Glomerular endothelial cell (primary cell): ENCODE results near the gene IL7R. TPM values are rescaled to one million over a fixed set of nuclear protein-coding genes. Genes with fewer than 3 reads are reported as not detected.
"Not testable (repeated sequence)": the region's sequence is repeated elsewhere in the genome, so short reads cannot be mapped to it uniquely, and the experiment has no call there.

Source experiments
- DNase-seq: peaks from one replicate; pipeline ENCODE4 v3.0.0-alpha.2; 2011; ENCODE audit warnings: low read depth, low spot score; ENCODE audit errors: extremely low read depth
- total RNA-seq: library from RNA; depleted of rRNA; stranded (reverse); fragments of >200 nt; gene quantifications from 2 replicates; pipeline ENCODE4 v1.2.3, GENCODE V29; 2015

The IL7R gene
- total RNA-seq, 1 donor from 2014 or later, result 6.0 TPM

DNA sequence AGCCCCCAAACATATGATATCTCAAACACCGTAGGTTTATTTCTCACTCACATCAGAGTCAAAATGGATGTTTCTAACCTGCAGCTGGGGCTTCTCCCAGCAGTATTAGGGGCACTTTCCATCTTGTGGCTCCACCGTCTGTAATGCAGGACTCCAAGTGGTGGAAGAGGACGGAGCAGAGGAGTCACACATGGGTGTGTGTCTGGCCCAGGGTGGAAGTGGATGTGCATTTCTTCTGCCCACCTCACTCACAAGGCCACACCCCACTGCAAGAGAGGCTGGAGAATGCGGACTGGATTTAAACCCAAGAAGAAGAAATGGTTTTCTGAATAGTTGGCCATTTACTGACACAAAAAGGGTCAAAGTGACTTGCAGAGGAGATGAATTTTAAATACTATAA, 13.9 kb downstream of the IL7R start:
- no peak for DNase-seq

DNA sequence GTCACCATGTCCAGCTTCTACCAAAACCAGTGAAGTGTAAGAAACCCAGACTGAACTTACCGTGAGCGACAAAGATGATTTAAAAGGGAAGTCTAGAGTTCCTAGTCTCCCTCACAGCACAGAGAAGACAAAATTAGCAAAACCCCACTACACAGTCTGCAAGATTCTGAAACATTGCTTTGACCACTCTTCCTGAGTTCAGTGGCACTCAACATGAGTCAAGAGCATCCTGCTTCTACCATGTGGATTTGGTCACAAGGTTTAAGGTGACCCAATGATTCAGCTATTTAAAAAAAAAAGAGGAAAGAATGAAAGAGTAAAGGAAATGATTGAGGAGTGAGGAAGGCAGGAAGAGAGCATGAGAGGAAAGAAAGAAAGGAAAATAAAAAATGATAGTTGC, 19.8 kb downstream of the IL7R start:
- DNase-seq, result no peak

DNA sequence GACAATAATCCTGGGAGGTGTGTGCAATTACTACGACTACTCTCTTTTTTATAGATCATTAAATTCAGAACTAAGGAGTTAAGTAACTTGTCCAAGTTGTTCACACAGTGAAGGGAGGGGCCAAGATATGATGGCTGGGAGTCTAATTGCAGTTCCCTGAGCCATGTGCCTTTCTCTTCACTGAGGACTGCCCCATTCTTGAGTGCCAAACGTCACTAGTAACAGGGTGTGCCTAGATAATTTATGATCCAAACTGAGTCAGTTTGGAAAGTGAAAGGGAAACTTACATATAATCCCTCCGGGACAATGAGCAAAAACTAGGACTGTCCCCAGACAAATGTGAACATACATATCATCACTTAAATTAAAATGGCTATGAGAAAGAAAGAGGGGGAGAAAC, 20.2 kb downstream of the IL7R start:
- no peak for DNase-seq

DNA sequence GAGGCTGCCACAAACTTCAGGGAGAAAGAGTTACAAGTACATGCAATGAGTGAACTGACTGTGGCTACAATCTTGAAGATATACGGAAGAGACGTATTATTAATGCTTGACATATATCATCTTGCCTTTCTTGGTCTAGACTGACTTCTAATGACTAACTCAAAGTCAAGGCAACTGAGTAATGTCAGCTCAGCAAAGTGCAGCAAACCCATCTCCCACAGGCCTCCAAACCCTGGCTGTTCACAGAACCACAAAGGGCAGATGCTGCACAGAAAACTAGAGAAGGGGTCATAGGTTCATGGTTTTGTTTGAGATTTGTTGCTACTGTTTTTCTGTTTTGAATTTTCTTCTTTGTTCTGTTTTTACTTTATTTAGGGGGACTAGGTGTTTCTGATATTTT, 21.0 kb downstream of the IL7R start:
- DNase-seq, result no peak

DNA sequence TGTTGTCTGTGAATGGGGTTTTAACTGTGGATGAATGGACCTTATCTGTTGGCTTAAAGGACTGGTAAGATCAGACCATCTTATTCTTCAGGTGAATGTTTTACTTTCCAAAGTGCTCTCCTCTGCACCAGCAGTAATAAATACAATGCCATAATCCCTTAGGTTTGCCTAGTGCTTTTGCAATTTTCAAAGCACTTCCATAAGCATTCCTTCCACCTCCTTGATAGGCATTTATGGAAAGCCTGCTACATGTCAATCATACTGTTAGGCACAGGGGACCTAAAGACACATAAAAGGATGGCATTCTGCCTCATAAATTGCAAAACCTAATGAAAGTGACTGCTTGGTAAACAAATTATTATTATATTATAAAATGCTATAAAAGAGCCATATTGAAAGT, 21.4 kb downstream of the IL7R start:
- no peak for DNase-seq

DNA sequence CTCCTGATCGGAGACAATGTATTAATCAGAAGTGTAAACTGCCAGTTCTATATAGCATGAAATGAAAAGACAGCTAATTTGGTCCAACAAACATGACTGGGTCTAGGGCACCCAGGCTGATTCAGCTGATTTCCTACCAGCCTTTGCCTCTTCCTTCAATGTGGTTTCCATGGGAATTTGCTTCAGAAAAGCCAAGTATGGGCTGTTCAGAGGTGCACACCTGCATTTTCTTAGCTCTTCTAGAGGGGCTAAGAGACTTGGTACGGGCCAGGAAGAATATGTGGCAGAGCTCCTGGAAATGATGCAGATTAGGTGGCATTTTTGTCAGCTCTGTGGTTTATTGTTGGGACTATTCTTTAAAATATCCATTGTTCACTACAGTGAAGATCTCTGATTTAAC, 22.4 kb downstream of the IL7R start:
- DNase-seq, result no peak

DNA sequence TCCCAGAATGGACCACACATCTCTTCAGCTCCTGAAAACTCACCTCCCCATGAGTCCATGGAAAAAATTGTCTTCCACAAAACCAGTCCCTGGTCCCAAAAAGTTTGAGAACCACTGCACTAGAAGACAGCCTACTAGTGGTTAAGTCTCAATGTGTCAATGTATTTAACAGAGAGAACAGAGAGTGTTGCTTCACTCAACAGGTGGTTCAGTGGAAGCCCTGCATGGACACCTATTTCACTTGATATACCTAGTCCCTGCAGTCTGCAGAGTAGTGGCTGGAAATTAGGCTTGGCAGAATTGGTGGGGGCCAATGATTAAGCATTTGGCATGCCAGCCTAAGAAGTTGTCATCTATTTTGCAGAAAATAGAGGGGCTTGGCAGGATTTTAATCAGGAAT, 23.0 kb downstream of the IL7R start:
- no peak for DNase-seq

DNA sequence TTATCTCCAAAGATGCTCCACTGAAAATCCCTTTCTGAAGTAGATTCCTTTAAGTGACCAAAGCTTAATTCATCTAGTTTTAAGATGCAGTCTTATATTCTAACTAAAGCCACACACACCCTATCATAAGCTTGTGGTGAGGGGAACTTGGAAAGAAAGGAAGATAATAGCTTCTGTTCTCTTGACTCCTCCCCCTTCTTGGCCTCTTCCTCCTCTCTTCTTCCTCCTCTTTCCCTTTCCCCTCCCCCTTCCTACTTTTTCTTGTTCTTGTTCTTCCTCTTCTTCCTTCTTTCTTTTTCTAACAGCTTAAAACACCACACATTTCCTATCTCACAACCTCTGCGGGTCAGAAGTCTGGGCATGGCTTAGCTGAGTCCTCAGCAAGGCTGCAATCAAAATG, 23.5 kb downstream of the IL7R start:
- no peak for DNase-seq

DNA sequence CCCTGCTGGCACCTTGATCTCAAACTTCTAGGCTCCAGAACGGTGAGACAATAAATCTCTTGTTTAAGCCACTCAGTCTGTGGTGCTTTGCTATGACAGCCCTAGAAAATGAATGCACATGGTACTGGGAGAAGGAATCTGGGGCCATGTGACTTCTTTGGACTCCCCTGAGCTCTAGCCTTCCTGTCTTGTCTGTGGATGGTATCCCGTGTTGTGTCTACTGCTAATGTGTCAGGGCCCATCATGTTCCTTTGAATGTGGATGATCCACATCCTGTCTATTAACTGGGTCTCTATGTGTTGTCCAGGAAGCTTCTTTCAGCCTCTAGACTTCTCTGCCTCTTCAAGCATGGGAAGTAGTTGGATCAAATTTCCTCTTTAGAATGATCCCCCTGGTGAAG, 25.1 kb downstream of the IL7R start:
- DNase-seq, result no peak

DNA sequence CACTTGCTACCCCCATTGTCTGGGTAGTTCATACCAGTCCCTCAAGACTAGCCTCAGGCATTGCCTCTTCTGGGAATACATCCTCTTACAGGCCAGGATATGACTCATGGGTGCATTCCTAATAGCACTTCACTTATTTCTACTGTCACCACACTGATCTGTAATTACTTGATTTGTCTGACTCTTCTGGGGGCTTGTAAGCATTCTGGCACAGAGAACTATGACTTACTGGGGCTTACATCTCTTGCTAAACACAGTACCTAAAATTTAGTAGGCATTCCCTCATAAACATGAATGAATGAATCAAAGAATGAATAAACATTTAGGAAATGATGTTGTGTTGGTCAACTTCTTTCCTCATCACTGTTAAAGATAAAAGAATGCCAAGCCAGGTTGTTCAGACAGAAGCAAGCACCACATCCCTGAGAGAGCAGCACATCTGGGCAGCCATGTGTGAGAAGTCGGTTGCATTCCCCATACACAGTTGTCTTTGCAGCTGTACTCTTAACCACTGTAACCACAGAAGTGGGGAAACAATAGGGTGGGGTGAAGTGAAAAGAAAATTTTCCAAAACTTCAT, 27.6 kb downstream of the IL7R start:
- DNase-seq, result peak; percentile 20

DNA sequence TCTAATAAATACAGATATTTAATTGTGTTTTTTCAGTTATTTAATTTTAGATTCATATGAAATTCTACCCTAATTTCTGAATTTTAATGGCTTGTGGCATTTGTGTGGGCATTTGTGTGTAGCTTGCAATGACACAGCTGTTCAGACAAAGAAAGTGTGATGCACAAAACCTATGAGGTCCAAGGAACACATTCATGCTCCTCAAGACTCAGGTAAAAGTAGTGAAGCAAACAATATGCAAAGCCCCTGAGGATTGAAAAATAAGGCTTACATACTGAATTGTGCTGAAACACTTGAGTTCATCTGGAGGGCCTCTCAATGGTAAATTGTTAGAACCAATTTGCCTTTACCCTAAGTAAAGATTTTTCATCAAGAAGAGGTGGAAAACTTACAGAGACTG, 28.1 kb downstream of the IL7R start:
- no peak for DNase-seq

DNA sequence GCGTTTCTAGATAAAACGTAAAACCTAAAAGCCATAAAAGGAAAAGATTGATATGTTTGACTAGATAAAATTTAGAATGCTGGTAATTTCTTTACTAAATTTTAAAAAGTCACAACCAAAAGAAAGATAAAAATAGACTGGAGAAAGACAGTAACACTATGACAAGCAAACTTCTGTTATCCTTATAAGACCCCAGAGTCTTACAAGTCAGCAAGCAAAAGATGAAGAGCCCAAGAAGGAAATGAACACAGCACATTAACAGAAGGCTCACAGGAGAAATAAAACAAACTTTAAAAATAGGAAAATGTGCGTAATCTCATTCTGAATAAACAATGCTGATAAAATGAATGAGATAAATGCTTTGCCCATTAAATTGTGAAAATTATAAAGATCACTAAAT, 29.7 kb downstream of the IL7R start:
- no peak for DNase-seq

DNA sequence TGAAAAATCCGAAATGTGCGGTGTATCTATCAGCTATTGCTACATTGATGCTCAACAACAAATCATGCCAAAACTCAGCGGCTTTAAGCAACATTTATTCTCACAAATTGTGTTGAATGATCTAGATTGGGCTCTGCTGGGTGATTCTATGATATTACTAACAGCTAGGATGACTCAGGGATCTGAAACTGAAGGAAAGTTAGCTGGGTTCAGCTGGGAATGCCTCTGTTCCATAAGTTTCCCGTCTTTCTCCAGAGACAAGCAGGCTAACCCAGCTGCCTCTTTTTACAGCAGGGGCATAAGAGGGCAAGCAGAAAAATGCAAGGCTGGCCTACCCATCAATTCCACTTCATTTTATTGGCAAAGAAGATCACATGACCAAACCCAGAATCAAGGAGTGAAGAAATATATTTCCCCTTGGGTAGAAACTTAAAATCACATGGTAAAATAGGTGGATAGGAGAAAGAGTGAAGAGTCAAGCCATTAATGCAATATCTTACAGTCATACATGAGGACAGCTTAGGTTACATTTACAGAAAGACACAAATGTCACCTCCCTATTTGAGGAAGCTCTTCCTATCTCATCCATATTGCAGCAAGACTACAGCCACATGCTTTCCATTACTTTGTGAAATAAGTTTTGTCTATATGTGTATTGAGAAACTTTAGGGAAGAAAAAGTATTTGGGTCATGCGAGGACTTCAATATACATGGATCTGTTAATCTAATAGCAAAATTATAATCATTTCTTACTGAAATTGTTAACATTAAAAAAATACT, 30.8 kb downstream of the IL7R start:
- DNase-seq, result no peak

DNA sequence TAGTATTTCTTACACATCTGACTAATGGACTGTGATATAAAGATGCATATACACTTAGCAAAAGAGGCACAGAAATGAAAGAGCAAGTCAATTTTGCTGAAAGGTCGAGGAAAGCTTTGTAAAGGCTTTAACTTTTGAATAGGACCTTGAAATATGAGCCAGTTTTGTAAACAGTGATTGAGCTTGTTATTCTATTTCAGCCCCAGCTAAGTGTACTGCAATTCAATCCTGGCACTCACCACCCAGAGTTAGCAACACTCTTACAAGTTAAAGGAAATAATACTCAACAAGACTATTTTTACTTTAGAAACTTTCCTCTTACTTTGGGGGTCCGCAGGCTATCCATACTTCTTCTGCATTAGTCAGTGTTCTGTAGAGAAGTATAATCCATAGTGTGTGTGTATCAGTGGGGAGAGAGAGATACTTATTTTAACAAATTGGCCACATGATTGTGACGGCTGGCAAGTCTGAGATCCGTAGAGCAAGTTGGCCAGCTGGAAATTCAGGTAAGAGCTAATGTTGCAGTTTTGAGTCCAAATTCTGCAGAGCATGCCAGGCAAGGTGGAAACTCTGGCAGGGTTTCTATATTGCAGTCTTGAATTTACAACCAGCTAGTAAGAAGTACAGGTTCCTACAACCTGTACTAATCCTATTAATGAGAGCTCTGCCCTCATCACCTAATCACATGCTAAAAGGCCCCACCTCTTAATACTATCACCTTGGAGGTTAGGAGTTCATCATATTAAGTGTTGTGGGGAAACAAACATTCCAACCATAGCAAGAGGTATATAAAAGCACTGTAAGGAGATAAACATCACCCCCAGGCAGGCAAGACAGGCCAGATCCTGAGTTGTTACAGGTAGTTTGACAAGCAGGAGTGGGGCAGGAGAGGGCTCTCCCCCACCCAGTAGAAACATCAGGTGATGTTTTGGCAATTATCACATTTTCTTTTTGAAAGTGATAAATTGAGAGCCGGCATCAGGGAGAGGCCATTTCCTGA, 33.6 kb downstream of the IL7R start:
- DNase-seq, result no peak

DNA sequence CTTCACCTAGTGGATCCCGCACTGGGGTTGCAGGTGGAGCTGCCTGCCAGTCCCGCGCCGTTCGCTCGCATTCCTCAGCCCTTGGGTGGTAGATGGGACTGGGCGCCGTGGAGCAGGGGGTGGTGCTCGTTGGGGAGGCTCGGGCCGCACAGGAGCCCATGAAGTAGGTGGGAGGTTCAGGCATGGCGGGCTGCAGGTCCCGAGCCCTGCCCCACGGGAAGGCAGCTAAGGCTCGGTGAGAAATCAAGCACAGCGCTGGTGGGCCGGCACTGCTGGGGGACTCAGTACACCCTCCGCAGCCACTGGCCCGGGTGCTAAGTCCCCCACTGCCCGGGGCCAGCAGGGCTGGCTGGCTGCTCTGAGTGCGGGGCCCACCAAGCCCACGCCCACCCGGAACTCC, 36.1 kb downstream of the IL7R start:
- DNase-seq, result not testable (repeated sequence)

DNA sequence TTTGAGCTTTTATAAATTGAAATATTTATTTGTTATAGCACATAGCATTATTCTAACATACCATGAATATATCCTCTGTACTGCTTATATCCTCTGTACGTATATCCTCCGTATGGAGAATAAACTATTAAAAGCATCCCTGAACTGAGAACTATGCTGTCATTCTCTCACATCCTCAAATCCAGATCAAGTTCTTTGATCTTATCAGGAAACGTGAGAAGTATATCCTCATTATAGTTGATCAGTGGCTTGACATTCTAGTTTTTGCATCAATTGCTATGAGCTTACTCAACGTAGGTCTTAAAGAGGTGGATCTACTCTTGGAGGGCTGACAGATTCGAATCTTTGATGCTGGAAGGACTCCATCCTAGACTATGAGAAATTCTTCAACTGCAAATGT, 37.4 kb downstream of the IL7R start:
- DNase-seq, result no peak

DNA sequence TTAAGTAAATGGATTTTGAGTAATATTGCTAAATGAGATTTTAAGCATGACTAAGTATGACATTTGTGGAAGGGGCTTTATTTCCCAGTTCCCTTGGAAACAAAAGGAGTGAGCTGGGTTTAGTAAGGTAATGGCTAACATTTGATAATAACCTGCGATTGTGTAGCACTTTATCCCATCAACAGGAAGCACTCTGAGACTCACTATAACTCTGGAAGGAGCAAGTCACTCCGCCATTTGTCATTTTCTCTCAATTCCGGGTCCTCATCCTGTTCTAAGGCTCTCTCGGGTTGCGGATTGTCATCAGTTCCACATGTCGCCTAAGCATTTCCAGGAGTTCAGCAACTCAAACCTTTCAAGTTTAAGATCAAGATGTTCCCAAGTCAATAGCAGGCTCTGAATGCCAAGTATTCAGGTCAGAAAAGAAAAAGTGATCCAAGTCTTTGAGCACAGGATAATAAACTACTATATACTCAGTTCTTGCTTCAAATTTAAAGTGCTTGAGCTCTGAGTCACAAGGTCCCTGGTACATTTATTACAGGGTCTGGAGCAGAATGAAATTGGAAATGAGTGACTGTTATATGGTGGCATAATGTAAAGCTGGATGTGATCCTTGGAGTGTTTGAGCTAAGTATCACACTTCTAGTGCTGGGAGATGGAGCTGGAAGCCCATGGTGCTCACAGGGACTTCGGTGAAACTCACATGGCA, 42.4 kb downstream of the IL7R start:
- DNase-seq, result no peak

DNA sequence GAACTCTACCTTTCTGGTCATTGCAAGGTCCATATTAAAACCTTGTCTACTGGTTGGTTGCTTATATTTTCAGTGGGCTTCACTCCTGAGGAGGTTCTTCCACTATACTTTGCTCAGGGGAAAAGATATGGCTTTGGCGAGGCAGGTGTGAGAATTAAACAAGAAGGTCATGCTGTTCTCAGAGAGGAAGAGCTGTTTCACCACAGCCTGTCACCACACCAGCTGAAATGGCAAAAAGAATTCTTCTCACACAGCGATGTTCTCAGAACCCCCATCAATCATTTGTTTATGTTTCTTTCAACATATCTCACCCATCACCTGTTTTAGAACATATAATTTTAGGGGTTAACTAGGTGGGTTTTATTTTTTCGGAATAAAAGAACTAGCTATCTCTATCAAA, 43.1 kb downstream of the IL7R start:
- no peak for DNase-seq

DNA sequence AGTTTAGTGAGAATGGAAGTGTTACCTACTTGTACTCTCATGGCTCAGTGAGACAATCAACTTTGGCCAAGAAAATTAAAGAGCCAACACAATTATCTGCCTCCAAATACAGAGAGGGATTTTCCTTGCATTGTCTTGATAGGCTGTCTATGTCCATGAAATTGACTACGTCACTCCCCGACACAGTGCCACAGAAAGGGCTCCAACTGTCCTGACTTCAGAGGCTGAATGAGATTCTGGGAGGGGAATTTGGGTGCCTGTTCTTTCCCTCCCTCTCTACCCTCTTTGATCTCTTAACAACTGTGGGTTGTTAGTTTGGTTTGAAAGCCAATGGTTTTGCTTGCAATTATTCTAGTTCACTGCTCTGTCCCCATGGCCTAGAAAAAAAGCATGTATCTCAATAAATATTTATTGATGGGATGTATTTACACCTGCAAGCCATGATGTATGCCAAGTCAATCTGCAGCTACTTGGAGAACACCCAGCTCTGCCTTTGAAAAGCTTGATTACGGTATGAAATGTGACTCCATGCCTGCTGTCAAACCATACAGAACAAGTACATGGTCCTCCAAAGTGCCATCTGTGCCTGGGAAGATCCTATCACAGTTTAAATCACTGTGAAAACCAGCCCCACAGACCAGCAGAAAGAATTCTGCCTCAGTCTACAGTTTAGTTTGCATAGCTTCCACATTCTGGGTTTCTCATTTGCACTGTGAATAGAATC, 44.4 kb downstream of the IL7R start:
- no peak for DNase-seq

DNA sequence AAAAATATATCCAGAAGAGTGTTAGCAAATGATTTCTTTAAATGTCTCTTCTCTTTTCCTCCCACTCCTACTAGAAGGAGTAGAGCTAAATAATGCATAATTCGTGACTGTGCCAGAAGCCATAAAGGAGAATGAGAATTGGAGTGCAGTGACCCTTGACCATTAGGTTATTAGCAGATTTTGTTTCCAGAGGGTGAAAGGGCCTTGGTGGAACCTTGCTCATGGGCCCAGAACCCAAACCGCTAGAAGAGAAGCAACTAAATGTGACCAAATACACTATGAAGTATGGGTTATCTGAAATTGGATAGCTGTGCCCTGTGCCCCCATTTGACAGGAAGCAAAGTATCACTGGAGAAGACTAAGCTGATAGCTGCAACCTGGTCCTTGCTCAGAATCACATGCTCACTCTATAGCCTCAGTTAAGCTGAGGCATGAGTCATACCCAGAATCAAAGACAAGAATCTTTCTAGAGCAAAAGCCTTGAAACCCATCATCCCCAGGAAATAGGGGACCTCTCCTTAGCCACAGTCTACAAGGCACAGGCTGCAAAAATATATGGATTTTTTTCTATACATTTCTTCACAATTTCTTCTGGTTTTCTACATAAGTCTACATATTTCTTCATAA, 45.5 kb downstream of the IL7R start:
- DNase-seq, result no peak
